WTC11 (cell line): Measurements from ENCODE around the gene AHNAK.

Experiments
- KAT7 ChIP-seq: sonication (generic); formaldehyde crosslinking; IDR thresholded peaks from 2 replicates; pipeline ENCODE4 v1.8.1; 2023; ENCODE audit warnings: missing genetic modification reagents, mild to moderate bottlenecking, borderline replicate concordance
- TP53 ChIP-seq: sonication (generic); formaldehyde crosslinking; IDR thresholded peaks from 2 replicates; pipeline ENCODE4 v1.8.1; 2023; ENCODE audit warnings: mild to moderate bottlenecking, missing genetic modification reagents
- TF ChIP-seq, protein P1 (sequence below): sonication (generic); formaldehyde crosslinking; IDR thresholded peaks from 2 replicates; pipeline ENCODE4 v1.8.0; 2022; ENCODE audit warnings: mild to moderate bottlenecking, missing genetic modification reagents
- TF ChIP-seq, protein P2 (sequence below): fragments of 200-600 bp; IDR thresholded peaks from 2 replicates; pipeline ENCODE4 v1.8.0; 2022; ENCODE audit warnings: antibody characterized with exemption
- TF ChIP-seq, protein P3 (sequence below): sonication (generic); formaldehyde crosslinking; conservative IDR thresholded peaks from 2 replicates; pipeline ENCODE4 v1.8.1; 2023; ENCODE audit warnings: mild to moderate bottlenecking, low read depth, missing genetic modification reagents, moderate library complexity
- TF ChIP-seq, protein P4 (sequence below): sonication (generic); formaldehyde crosslinking; IDR thresholded peaks from 2 replicates; pipeline ENCODE4 v1.8.0; 2022; ENCODE audit warnings: mild to moderate bottlenecking, missing genetic modification reagents
- TF ChIP-seq, protein P5 (sequence below): fragments of 250-450 bp; sonication (Bioruptor Pico); conservative IDR thresholded peaks from 2 replicates; pipeline ENCODE4 v1.9.0; 2021; ENCODE audit warnings: mild to moderate bottlenecking

DNA sequence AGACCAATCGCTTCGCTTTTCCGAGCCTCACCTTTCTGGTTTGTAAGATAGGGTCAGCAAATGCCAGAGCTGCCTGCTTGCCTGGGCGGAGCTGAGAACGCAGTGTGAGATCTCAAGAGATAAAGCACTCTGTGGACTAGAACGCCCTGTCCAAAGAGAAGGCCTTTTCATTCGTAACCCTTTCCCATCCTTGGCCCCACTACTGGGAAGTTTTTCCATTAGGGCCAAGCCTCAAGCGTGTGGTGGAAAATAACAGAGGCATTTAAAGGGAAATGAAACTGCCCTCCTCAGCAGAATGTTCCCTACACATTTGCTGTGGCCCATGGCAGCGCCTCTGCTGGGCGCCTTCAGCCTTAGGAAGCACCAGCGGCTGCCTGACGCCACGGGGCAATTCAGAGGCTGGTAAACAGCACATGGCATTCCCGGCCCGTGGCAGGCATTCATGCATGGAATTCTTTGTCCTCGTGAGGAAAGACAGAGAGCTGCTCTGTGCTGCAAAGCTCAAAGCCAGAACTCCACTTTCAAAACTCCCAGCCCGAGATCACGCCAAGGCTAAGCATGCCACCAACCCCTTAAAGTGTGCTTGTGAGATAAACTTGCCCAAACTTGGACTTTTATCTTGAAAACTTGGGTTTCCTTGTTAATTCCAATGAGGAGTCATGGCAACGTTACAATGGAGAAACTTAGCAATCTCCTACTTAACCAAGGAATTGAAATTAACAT is 38.1 kb downstream of the AHNAK start:
- TF ChIP-seq, protein P1, sequence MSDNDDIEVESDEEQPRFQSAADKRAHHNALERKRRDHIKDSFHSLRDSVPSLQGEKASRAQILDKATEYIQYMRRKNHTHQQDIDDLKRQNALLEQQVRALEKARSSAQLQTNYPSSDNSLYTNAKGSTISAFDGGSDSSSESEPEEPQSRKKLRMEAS (CRISPR knock-in tag) = peak; percentile 76; the same call in 1 of the 2 replicates
- TF ChIP-seq, protein P2, sequence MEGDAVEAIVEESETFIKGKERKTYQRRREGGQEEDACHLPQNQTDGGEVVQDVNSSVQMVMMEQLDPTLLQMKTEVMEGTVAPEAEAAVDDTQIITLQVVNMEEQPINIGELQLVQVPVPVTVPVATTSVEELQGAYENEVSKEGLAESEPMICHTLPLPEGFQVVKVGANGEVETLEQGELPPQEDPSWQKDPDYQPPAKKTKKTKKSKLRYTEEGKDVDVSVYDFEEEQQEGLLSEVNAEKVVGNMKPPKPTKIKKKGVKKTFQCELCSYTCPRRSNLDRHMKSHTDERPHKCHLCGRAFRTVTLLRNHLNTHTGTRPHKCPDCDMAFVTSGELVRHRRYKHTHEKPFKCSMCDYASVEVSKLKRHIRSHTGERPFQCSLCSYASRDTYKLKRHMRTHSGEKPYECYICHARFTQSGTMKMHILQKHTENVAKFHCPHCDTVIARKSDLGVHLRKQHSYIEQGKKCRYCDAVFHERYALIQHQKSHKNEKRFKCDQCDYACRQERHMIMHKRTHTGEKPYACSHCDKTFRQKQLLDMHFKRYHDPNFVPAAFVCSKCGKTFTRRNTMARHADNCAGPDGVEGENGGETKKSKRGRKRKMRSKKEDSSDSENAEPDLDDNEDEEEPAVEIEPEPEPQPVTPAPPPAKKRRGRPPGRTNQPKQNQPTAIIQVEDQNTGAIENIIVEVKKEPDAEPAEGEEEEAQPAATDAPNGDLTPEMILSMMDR = no peak
- no peak for TF ChIP-seq KAT7 (CRISPR knock-in tag)
- TF ChIP-seq, protein P3, sequence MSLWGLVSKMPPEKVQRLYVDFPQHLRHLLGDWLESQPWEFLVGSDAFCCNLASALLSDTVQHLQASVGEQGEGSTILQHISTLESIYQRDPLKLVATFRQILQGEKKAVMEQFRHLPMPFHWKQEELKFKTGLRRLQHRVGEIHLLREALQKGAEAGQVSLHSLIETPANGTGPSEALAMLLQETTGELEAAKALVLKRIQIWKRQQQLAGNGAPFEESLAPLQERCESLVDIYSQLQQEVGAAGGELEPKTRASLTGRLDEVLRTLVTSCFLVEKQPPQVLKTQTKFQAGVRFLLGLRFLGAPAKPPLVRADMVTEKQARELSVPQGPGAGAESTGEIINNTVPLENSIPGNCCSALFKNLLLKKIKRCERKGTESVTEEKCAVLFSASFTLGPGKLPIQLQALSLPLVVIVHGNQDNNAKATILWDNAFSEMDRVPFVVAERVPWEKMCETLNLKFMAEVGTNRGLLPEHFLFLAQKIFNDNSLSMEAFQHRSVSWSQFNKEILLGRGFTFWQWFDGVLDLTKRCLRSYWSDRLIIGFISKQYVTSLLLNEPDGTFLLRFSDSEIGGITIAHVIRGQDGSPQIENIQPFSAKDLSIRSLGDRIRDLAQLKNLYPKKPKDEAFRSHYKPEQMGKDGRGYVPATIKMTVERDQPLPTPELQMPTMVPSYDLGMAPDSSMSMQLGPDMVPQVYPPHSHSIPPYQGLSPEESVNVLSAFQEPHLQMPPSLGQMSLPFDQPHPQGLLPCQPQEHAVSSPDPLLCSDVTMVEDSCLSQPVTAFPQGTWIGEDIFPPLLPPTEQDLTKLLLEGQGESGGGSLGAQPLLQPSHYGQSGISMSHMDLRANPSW (CRISPR knock-in tag) = no peak
- no peak for TF ChIP-seq TP53 (CRISPR knock-in tag)
- TF ChIP-seq, protein P4, sequence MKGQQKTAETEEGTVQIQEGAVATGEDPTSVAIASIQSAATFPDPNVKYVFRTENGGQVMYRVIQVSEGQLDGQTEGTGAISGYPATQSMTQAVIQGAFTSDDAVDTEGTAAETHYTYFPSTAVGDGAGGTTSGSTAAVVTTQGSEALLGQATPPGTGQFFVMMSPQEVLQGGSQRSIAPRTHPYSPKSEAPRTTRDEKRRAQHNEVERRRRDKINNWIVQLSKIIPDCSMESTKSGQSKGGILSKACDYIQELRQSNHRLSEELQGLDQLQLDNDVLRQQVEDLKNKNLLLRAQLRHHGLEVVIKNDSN (CRISPR knock-in tag) = no peak
- TF ChIP-seq, protein P5, sequence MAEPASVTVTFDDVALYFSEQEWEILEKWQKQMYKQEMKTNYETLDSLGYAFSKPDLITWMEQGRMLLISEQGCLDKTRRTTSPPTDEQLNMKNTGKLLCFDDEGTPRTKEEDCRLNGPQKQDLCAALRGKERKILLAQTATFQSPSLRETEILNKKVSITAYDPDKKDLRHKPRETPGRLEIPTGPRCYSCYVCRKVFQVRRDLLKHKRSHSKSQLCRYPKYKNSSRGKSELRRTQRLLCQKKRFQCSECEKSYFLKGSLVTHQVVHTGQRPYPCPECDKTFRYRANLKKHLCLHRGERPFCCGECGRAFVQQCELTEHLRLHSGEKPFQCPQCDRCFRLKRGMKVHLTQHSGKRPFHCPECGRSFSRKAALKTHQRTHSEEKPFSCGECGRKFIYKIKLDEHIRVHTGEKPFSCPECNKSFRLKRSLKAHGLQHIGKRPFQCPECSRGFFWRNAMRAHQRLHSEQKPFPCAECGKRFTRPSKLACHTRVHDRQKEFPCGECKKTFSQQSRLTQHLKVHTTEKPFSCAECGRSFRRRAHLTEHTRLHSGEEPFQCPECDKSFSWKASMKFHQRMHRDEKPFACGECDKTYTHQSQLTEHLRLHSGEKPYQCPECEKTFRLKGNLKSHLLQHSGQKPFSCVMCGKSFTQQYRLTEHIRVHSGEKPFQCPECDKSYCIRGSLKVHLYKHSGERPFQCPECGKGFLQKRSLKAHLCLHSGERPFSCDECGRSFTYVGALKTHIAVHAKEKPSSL (CRISPR knock-in tag) = no peak
